ENCODE measurements around the gene GTF2H4. TPM values are rescaled to one million over a fixed set of nuclear protein-coding genes. Genes with fewer than 3 reads are reported as not detected.
A peak's percentile ranks its signal among the peaks of the same experiment; 100 is the strongest.
"Not testable (repeated sequence)": the region's sequence is repeated elsewhere in the genome, so short reads cannot be mapped to it uniquely, and the experiment has no call there.

Gene GTF2H4
- 37.1 TPM for total RNA-seq
- long read RNA-seq, partial matches to known transcripts, result 1 of 4 reads
- long read RNA-seq, other reads (novel, unspliced or antisense), result 2 of 4 reads

GRCh38 chr6:30907758-30908591 lies at the start of gene GTF2H4:
GTF2H4 (plus strand) TSS chr6:30908207.
- peak; percentile 98 to 99 for ATAC-seq
- H3K27ac ChIP-seq, result peak within 1 kb of the TSS; percentile 56

GRCh38 chr6:30859726-30860125 lies 48.3 kb upstream of the GTF2H4 start:
- ATAC-seq; H3K36me3 ChIP-seq; H3K4me3 ChIP-seq; DNase-seq; H3K9me3 ChIP-seq; H3K27me3 ChIP-seq (ENCODE audit: low read depth); H3K27ac ChIP-seq; H3K4me1 ChIP-seq; intact Hi-C loops (cut with DNase I): not testable (repeated sequence)

More at GRCh38 chr6:30907758-30908591, at the start of gene GTF2H4:
- peaks cover 36% of the 10 kb centered on the region for H3K36me3 ChIP-seq
- no peaks in the 10 kb centered on the region for H3K27me3 ChIP-seq (ENCODE audit: low read depth)
- DNase-seq, result peak; percentile 97
- TF ChIP-seq CTCF (IDR thresholded peaks at IDR 0.05), result no peak
- intact Hi-C loops (cut with DNase I), result no loop called here
- peak within 1 kb of the TSS; percentile 69 for H3K4me3 ChIP-seq
- H3K9me3 ChIP-seq, result no peaks in the 10 kb centered on the region
- H3K4me1 ChIP-seq, result peaks cover 12% of the 10 kb centered on the region

GRCh38 chr6:30861257-30862048 lies 46.6 kb upstream of the GTF2H4 start:
- Histone ChIP-seq H3K4me1 (no peaks in the 10 kb centered on the region), H3K9me3 (no peaks in the 10 kb centered on the region), H3K4me3 (no peak overlapping the region), H3K36me3 (no peaks in the 10 kb centered on the region), H3K27ac (no peak overlapping the region), H3K27me3 (ENCODE audit: low read depth) (no peaks in the 10 kb centered on the region)
- DNase-seq, result no peak
- intact Hi-C loops (cut with DNase I), result no loop called here
- no peak for ATAC-seq
- no peak for TF ChIP-seq CTCF (IDR thresholded peaks at IDR 0.05)

- no peaks in the 10 kb centered on the region for H3K36me3 ChIP-seq
- no peak overlapping the region for H3K4me3 ChIP-seq
- no peaks in the 10 kb centered on the region for H3K9me3 ChIP-seq
- intact Hi-C loops (cut with DNase I), result no loop called here
- TF ChIP-seq CTCF (IDR thresholded peaks at IDR 0.05), result no peak
- H3K27ac ChIP-seq, result no peak overlapping the region
- no peaks in the 10 kb centered on the region for H3K4me1 ChIP-seq
- no peak for DNase-seq
- ATAC-seq, result no peak
- no peaks in the 10 kb centered on the region for H3K27me3 ChIP-seq (ENCODE audit: low read depth)
These were observed 45.7 kb upstream of the GTF2H4 start for GRCh38 chr6:30862156-30862875.

- H3K27me3 ChIP-seq (ENCODE audit: low read depth), result no peaks in the 10 kb centered on the region
- H3K9me3 ChIP-seq, result no peaks in the 10 kb centered on the region
- no peak for TF ChIP-seq CTCF (IDR thresholded peaks at IDR 0.05)
- H3K27ac ChIP-seq, result no peak overlapping the region
- DNase-seq (no peak), ATAC-seq (no peak)
- no peaks in the 10 kb centered on the region for H3K36me3 ChIP-seq
- H3K4me3 ChIP-seq, result no peak overlapping the region
- no peaks in the 10 kb centered on the region for H3K4me1 ChIP-seq
- intact Hi-C loops (cut with DNase I), result no loop called here
These were observed 43.7 kb upstream of the GTF2H4 start for GRCh38 chr6:30864325-30864724.

- ATAC-seq; H3K36me3 ChIP-seq; H3K4me1 ChIP-seq; DNase-seq; H3K27me3 ChIP-seq (ENCODE audit: low read depth); intact Hi-C loops (cut with DNase I); H3K27ac ChIP-seq; H3K9me3 ChIP-seq; H3K4me3 ChIP-seq: not testable (repeated sequence)
These were observed 38.7 kb upstream of the GTF2H4 start for GRCh38 chr6:30869241-30869749.

Data from lower lobe of right lung (tissue), 2 donors.